Activated T-cell treated with anti-CD3 and anti-CD28 coated beads for 48 hours (primary cell): Measurements from ENCODE around the gene ZMYM4.
"Not testable (repeated sequence)": the region's sequence is repeated elsewhere in the genome, so short reads cannot be mapped to it uniquely, and the experiment has no call there.

Experiments
- DNase-seq: peaks from one replicate; pipeline ENCODE4 v3.0.0-alpha.2; 2020; ENCODE audit warnings: low read depth

Gene ZMYM4

DNA sequence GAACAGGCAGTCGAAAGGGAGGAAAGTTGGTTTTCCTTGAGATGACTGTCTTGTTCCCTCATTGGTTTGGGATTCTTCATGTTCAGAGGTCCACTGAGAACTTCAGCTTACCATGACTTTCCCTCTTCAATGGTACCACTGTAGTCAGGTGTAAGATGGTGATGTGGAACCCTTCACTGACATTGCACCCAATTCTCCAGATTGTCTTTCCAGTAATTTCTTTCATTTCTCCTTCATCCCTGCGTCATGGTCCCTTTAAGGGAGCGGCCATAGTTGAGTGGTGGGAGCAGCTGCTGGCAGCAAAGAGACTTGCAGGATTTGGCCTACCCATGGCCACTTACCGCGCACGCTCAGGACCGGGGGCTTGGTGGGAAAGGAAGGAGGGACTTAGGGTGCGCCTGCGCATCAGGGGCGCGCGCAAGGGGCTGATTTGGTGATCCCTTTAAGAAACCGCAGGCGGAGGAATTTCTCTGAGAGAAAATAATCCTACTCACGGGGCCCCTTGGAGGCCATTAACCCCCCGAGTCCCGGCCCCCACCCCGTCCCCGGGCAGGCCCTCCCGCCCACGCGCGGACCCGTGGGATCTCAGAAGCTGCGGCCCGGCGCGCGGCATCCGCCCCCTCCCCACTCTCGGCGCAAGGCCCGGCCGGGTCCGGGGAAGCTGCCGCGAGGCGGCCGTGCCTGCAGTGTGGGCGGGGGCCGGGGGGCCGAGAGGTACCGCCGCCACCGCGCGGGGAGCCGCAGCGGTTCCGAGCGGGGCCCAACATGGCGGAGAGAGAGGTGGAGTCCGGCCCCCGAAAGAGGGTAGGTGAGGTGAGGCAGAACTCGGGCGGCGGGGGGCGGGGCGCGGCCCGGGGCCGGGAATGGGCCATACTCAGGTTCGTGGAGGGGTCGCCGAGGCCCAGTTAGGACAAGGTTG lies at the start of gene ZMYM4:
Gene ZMYM4 (plus strand): TSS at position 428 of the 919 bp plus-strand sequence. CDS start 338 bp downstream, at position 766.
- peak; percentile 87 for DNase-seq

DNA sequence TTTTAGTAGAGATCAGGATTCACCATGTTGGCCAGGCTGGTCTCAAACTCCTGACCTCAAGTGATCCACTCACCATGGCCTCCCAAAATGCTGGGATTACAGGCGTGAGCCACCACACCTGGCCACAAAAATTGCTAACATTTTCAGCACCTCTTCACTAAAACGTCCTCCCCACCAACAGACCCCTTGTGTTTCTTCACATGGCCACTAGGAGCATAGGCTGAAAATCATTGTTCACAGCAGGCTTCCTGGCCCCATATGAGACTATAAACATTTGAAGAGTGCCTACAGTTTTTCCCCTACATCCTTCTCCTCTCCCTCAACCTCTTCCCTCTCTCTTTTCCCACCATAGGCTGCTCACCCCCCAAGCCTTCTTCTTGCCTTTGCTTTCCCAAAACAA lies 47.5 kb upstream of the ZMYM4 start:
- no peak for DNase-seq

DNA sequence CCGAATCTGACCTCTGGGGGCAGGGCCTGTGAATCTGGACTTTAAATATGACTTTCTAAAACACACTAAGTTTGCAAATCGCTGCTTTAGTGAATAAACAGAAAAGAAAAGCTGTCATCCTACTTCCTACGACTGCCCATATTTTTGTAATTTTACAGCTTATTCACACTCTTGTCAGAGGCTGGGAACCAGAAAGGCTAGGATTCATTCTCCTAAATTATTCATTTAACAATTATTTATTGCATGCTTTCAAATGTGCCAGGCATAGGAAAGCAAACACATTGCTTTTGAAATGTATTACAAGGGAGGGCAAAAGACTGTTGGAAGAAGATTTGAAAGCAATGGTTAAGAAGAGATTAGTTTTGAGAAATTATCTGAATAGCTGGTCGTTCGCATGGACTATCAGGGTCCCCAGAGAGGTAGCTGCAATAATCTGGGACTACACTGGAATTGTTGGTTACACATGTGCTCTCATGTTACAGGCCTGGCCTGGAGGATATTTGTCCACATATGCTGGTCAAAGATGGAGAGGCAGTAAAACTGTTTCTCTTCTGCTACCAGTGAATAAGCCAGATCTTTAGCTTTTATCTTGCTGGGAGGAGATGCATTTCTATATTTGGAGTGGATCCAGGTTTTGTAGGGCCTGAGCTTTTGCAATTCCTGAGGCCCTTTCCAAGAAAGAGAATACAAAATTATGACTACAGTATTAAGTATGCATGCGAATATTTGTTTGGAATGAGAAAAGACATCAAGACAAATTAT lies 46.0 kb upstream of the ZMYM4 start:
- no peak for DNase-seq

DNA sequence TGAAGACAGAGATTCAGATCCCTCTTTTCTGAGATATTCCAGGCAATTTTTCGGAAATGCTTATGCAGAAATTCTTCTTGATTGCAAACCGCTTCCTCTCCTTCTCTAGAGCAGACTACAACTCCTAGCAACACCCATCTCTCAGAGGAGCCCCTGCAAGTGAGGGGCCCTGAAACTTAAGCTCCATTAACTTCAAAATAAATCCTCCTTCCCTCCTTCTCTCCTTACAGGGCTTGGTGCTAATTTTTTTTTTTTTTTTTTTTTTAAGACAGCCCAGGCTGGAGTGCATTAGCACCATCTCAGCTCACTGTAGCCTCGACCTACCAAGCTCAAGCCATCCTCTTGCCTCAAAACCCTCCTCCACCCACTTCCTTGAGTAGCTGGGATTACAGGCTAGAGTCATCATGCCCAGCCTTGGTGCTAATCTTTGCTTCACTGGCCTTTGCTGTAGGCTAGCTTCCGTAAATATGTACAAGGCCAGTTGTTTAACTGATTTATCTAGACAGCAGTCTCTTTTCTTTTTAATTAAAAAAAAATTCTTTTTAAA lies 45.4 kb upstream of the ZMYM4 start:
- DNase-seq: no peak

DNA sequence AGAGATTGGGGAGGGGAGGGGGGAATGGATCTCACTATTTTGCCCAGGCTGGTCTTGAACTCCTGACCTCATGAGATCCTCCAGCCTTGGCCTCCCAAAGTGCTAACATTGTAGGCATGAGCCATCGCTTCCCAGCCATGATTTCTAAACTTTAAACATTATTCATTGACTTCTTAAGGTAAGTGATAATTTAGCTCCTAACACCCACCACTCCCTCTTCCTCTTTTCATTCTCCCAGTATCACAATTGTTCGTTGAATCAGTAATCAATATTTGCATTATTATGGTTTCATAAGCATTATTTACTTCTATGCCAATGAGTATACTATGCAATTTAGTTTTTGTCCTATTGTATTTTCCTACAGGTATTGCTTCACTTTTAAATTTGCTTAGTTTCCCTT lies 42.0 kb upstream of the ZMYM4 start:
- DNase-seq: no peak

DNA sequence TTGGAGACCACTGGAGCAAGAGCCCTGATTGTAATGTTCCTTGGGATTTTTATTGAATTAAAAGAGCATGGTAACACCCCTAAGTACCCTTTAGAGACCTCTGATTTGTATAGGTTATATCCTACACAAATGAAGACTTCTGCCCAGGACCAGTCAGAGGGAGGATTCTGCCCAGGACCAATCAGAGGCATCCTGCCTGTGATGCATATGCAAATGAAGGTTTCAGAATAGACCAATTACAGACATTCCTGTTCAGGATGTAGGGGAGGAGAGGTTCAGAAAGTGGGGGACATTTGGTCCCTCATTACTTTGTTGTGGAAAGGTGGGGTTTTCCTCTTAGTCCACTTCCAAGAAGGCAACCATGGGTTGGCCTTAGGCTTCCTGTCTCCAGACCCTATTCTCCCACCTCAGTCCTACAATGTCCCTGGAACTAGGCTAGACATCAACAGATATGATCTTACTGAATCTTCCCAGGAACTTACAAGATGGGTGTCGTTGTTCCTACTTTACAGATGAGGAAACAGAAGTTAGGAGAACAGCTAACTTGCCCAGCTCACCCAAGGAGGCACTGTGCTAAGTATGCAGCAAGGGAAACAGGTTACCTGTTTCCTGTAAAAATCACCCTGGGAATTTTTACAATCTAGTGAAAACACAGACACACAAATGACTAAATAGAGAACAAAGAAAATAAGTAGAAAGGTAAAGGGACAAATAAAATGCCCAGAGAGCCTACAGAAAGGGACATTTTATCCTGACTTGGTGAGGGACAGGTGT lies 38.7 kb upstream of the ZMYM4 start:
- DNase-seq: no peak

DNA sequence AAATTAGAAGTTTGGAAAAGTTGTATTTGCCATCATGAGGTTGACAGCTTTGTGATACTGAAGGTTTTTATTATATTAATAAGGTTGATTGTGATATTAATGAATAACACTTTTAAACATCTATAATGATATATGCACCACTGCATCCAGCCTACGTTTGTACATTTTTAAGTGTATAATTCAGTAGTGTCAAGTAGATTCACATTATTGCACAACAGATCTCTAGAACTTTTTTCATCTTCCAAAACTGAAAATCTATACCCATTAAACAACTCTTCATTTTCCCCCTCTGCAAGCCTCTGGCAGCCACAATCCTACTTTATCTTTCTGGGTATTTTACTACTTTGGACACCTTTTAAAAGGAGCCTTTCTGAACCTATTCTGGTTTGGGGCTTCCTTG lies 37.2 kb upstream of the ZMYM4 start:
- DNase-seq: no peak

DNA sequence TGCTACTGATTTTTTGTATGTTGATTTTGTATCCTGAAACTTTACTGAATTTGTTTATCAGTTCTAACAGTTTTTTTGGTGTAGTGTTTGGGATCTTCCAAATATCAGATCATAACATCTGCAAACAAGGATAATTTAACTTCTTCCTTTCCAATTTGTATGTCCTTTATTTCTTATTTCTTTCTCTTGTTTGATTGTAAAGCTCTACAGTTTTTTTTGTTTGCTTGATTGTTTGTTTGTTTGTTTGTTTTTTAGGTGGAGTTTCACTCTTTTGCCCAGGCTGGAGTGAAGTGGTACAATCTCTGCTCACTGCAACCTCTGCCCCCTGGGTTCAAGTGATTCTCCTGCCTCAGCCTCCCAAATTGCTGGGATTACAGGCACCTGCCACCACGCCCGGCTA lies 31.7 kb upstream of the ZMYM4 start:
- DNase-seq: not testable (repeated sequence)

DNA sequence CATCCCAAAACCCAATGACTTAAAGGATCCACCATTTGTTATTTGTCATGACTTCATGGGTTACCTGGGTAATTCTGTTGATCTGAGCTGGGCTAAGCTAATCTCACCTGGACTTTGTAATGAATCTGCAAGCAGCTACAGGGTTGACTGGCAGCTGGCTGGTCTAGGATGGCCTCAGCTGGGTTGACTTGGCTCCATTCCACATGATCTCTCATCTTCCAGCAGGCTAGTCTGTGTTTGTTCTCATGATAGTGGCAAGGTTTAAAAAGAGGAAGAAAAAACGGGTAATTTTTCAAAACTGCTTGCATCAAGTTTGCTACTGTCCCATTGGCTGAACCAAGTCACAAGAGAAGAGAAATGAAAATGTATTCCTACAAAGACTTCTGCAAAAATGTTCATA lies 24.8 kb upstream of the ZMYM4 start:
- no peak for DNase-seq

DNA sequence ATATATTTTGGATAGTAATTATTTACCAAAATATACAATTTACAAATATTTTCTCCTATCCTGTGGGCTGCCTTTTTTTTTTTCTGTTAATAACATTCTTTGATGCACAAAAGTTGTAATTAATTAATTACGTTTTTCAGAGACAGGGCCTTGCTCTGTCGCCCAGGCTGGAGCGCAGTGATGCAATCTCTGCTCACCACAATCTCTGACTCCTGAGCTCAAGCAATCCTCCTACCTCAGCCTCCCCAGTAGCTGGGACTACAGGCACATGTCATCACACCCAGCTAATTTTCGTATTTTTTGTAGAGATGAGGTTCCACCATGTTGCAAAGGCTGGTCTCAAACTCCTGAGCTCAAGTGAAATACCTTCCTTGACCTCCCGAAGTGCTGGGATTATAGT lies 21.3 kb upstream of the ZMYM4 start:
- DNase-seq: no peak

DNA sequence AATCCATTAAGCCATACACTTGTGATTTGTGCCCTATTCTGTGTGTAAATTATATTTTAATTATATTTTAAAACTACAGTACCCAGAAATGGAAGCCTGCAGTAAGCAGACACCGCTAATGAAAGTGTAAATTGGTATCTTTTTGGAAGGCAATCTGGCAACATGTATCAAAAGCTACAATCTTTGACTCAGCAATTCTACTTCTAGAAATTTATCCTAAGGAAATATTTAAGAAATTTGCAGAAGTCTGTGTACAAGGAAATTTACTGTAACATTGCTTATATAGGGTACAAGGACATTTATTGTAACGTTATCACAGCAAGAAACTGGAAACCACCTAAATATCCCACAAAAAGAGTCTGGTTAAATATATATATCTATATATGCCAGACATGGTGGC lies 14.6 kb upstream of the ZMYM4 start:
- DNase-seq: no peak

DNA sequence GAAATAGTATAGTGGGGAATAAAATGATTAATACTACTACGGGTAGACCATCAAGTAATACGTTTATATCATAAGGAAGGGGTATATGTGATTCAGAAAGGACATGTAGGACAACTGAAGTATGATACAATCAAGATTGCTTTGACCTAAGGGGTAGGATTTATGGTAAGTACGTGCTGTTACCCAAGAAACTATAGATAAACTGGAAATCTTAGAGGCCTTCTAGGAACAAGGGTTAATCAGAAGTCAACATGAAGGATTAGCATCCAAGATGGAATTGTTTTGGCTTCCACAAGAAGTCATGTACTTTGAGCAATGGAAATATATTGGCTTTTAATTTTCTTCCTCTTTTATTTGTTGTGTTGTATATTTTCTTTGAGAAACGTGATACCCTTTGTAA lies 13.2 kb upstream of the ZMYM4 start:
- no peak for DNase-seq

DNA sequence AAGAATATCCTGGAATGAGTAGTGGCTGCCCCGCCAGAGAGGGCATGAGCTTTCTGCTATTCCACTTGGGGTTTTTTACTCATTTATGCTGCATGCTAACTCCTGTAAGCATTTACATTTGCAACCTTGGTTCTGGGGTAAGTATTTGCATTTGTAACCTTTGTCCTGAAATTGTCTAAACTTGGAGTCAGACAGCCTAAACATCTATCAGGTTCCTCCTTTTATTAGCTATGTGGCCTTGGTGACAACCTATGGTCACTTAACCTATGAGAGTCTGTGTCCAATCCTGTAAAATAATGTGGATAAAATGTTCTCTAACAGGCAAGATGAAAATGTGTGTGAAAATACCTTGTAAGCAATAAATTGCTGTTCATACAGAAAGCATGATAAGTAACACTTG lies 8.9 kb upstream of the ZMYM4 start:
- no peak for DNase-seq

DNA sequence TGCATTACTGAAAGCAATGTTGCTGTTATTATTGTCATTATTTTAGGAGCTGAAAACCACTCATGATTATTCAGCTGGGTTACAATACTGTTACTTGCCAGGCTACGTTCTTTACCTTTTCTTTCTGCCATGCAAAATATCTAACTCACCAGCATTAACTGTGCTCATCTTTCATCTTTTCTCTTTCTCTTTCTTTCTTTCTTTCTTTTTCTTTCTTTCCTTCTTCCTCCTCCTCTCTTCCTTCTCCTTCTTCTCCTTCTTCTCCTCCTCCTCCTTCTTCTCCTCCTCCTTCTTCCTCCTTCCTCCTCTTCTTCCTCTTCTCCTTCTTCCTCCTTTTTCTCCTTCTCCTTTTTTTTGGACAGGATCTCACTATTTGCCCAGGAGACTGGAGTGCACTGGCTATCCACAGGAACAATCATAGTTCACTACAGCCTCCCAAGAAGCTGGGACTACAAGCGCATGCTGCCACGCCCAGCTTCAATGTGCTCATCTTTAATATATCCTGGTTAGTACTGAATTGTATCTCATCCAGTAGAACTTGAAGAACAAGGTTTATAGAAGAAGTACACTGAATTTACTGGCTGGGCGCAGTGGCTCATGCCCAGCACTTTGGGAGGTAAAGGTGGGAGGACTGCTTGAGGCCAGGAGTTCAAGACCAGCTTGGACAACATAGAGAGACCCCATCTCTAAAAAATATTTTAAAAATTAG lies 6.9 kb upstream of the ZMYM4 start:
- no peak for DNase-seq

DNA sequence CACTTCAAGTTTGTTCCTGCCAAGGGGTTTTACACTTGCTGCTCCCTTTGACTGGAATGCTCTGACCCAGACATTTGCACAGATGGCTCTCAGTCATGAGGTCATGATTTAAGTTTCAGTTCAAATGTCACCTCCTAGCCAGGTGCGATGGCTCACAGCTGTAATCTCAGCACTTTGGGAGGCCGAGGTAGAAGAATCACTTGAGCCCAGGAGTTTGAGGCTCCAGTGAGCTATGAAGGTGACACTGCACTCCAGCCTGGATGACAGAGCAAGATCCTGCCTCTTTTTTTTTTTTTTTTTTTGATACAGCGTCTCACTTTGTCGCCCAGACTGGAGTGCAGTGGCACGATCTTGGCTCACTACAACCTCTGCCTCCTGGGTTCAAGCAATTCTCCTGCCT lies 4.5 kb upstream of the ZMYM4 start:
- DNase-seq: no peak

DNA sequence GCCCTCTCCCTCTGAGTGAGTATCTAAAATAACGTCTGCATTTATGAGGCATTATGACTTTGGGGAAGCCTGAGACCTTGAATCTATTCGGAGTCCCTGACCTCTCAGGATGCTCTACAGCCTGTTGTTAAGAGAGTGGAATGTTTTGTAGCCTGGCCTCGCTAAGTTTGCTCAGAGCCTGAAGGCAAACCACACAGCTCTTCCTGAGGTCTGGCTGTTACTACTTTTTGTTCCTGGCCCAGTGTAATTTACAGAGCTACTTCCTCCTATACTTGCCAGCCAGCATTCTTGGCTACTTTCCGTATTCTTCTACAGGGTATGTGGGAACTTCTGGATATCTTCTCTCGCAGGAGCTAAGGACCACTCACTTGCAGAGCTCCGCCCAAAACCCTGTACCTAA lies 3.6 kb upstream of the ZMYM4 start:
- no peak for DNase-seq

DNA sequence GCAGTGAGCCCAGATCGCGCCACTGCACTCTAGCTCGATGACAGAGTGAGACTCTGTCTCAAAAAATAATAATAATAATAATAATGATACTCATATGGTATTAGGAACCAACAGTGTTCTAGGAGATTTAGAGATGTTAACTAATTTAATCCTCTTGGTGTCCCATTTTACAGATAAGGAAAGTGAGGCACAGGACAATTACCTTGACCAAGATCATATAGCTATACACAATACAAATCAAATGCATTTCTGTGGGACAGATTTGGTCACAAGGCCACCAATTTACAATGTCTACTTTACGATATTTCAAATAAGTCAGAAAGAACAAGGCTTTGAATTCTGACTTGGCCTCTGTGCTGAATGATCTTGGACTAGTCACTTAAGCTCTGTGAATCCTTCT lies 2.2 kb upstream of the ZMYM4 start:
- no peak for DNase-seq

DNA sequence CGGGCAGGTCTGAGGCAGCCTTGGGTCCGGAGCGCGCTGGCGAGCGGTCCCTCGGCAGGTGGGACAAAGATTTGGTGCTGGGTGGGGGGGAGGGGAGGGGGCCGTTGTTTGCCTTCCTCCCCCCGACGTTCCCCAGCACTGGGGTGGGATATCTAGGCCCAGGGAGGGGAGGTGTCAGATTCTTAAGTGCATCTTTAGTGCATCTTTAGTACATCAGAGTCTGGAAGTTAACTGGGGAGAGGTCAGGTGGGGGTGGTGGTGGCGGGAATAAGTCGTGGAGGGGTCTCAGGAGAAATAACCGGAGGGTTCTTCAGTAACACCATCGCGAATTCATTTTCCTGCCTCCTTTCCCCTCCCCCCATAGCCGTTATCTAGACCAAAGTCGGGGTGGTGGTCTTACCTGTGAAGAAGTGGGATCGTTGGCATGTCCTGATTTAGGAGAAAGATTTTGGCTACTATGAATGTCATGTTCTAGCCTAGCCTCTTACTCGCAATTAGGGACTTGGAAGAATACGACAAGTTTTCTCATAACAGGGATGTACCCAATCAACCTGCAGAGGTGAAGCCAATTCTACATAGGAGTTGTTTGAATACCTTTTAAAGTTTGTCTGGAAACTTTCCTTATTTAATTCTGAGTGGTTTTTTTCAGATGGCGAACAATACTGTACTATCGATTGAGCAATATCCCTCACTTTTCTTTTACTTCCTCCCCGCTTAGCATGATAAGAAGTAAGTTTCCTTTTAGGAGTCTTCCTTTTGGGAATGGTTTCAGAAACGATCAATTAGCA lies 886 bp downstream of the ZMYM4 start:
- no peak for DNase-seq

DNA sequence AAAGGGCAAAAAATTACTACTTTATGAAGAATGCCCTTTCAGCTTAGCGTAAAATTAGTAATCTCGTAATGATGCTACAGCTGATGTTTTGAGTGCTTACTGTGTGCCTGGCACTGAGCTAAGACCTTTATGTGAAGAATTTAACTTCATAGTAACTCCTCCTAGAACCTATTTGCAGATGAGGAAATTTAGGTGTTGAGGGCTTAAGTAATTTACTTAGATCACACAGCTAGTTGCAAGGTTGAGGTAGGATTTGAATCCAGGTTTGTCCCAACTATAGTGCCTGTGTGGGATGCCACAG lies 1.4 kb downstream of the ZMYM4 start:
- DNase-seq: no peak

DNA sequence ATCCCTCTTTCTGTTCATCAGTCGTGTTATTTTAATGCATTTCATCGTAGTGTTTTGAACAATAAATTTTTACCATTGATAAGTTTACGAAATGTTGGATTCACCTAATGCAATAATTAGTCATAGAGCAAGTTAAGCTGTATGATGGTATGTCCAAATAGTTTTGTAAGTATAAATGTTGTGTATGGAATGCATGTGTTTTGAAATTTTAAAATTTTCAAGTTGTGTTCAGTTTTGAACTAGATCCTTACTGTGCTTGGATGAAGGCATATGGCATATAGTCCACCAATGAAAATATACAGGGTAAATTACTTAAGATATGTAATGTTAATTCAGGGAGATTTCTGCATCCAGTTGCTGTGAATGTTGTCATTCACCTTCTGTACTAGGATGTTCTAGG lies 2.3 kb downstream of the ZMYM4 start:
- DNase-seq: no peak

DNA sequence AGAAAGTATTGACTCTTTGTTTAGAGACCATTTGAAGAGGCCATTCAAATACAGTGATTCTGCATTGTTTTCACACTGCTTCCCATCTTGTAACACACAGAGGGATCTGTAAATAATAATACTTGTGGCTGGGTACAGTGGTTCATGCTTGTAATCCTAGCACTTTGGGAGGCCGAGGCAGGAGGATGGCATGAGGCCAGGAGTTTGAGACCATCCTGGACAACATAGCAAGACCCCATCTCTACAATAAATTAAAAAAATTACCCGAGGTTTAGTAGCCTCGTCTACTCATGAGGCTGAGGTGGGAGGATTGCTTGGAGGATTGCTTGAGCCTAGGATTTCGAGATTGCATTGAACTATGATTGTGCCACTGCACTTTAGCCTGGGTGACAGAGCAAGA lies 5.7 kb downstream of the ZMYM4 start:
- DNase-seq: no peak
